Muscle layer of duodenum (tissue), 2 donors: ENCODE results near the gene NPDC1.
A peak's percentile ranks its signal among the peaks of the same experiment; 100 is the strongest.

Experiments
- H3K27ac ChIP-seq: one replicate; pipeline ENCODE4 v1.7.0; 2013; ENCODE audit warnings: mild to moderate bottlenecking, low read length
- H3K27me3 ChIP-seq: one replicate; pipeline ENCODE4 v1.7.0; 2013; ENCODE audit warnings: low read depth, mild to moderate bottlenecking, control low read depth, low read length
- H3K36me3 ChIP-seq, 2 donors: one replicate each; pipeline ENCODE4 v1.7.0; 2013; ENCODE audit warnings: low read length in 2 of 2, control low read depth in 1 of 2, mild to moderate bottlenecking in 1 of 2; ENCODE audit not compliant: insufficient read depth in 2 of 2, control insufficient read depth in 1 of 2
- H3K4me1 ChIP-seq, 2 donors: one replicate each; pipeline ENCODE4 v1.7.0; 2013; ENCODE audit warnings: low read length in 2 of 2, mild to moderate bottlenecking in 2 of 2, control low read depth in 1 of 2, moderate library complexity in 1 of 2; ENCODE audit not compliant: insufficient read depth in 2 of 2, control insufficient read depth in 1 of 2
- H3K4me3 ChIP-seq, 2 donors: one replicate each; pipeline ENCODE4 v1.7.0; 2013; ENCODE audit warnings: low read length in 2 of 2, low read depth in 1 of 2, mild to moderate bottlenecking in 1 of 2
- H3K9me3 ChIP-seq, 2 donors: one replicate each; pipeline ENCODE4 v1.7.0; 2013; ENCODE audit warnings: low read length in 2 of 2, control low read depth in 1 of 2, mild to moderate bottlenecking in 1 of 2; ENCODE audit not compliant: control insufficient read depth in 1 of 2
- donor health status: healthy.

NPDC1 gene

DNA sequence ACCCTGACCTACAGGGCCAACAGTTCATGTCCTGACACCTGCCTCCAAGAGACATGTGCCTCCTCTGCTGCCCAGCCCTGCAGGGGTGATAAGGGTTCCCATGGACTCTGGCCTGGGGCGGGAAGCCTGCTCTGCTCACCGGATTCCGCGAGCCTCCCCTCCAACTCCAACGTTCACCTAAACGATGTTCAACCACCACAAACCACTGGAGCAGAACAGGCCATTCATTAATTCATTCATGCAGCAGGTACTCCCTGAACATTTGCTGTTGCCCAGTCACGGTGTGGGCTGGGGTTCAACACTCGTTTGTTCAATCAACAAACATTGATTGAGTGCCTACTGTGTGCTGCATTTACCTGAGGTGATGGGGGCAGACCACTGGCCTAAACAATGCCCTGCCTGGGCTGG lies 28.0 kb upstream of the NPDC1 start:
- no peak overlapping the region for H3K4me3 ChIP-seq
- no peaks in the 10 kb centered on the region for H3K27me3 ChIP-seq
- H3K27ac ChIP-seq: no peak overlapping the region
- H3K4me1 ChIP-seq: peaks cover 4 to 36% of the 10 kb centered on the region in 2 donors
- no peaks in the 10 kb centered on the region for H3K9me3 ChIP-seq
- no peaks in the 10 kb centered on the region for H3K36me3 ChIP-seq

DNA sequence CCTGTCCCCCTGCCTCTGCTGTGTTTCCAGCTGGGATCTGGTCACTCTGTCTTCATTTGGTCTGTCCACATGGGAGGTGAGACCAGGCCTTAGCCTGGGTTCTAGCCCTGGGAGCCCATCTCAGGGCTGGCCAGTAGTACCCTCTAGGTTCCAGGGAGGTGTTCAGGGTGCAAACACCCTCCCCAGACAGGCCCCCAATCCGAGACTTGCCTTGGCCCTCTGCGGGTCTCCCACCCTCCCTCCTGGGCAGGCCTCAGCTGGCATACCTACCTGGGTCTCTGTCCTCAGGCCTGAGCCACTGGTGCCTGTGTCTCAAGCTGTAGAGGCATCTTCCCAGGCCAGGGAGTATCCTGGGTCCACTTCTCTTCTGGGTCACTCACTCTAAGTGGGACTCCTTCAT lies 25.3 kb upstream of the NPDC1 start:
- H3K36me3 ChIP-seq: no peaks in the 10 kb centered on the region
- H3K27ac ChIP-seq: no peak overlapping the region
- peak overlapping the region in 1 of 2 donors; percentile 36 for H3K4me3 ChIP-seq
- H3K4me1 ChIP-seq: peaks cover 4 to 17% of the 10 kb centered on the region in 2 donors
- no peaks in the 10 kb centered on the region for H3K9me3 ChIP-seq
- H3K27me3 ChIP-seq: no peaks in the 10 kb centered on the region

DNA sequence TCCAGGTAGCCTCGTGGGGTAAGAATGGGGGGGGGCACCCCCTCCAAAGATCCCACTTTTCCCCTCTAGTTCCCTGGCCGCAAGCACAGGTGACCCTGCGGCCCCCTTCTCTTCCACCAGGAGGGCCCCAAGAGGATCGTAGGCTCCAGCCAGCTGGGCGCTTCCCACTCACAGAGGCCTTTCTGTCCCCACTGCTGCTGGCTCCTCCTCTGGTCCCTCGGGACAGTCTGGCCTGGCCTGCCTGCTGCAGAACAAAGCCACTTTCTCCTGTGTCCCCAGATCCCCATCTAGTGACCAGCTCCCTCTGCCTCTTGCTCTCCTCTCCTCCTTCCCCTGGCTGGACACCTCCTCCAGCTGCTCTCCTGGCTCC lies 24.9 kb upstream of the NPDC1 start:
- Histone ChIP-seq H3K27ac (no peak overlapping the region), H3K36me3 (no peaks in the 10 kb centered on the region), H3K27me3 (no peaks in the 10 kb centered on the region), H3K4me3 (peak overlapping the region; percentile 21 to 36), H3K9me3 (no peaks in the 10 kb centered on the region), H3K4me1 (peaks cover 4 to 17% of the 10 kb centered on the region in 2 donors)

DNA sequence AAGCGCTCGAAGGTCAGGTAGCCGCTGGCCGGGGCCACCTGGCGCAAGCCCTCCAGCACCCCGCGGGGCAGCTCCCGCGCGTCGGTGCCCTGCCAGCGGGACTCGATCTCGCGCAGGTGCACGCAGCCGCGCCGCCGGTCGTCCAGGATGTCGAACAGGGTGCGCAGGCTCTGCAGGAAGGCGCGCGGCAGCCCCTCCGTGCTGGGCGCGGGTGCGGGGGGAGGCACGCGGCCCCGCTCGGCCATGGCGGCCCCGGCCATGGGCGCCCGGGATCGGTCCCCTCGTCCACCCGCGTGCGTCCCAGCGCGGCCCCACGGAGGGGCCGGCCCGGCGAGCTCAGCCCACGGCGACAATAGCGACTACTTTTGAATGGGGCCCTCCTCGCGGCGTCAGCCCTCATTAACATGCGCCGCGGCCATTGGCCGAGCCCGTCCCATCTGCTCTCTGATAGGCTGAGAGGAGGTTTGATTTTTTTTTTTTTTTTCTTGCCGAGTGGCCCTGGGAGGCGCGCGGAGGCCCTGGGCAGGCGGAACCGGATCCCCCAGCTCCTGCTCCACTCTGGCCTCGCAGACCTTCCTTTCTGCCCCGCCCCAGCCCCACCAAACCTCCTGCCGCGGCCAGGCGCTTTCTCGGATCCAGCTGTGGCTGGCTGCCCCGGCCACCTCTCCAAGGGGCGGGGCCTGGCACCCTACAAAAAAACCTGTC lies 24.4 kb upstream of the NPDC1 start, which contains the start of gene SAPCD2:
Gene SAPCD2 (minus strand): TSS at position 357 of the 705 bp plus-strand sequence. CDS start 97 bp downstream, at position 260.
- H3K27me3 ChIP-seq: no peaks in the 10 kb centered on the region

DNA sequence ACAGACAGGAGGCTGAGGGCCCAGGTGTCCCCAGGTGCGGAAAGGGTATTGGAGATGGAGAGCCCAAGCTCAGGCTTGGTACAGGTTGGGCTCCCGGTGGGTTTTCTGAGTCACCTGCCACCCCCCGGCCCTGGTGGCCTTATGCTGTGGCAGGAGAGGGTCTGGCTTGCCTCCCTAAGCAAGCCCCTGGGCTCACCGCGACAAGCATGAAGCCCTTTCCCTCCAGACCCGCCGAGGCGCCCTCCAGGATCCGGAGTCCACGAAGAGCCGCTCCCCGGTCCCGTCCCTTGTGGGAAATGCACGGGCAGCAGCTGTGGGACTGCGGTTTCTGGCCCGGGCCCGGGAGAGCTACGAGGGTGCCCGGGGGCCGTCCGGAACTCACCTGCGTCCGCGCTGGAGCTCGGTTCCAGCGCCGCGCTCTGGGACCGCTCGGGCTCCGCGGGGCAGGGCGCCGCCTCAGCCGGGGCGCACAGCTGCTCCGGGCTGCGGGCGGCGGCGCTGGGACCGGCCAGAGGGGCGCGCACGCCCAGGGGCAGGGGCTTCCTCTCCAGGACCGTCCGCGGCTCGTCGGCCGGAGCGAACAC lies 23.6 kb upstream of the NPDC1 start:
- Histone ChIP-seq H3K4me1 (peaks cover 4 to 17% of the 10 kb centered on the region in 2 donors), H3K9me3 (no peaks in the 10 kb centered on the region), H3K27ac (no peak overlapping the region), H3K36me3 (no peaks in the 10 kb centered on the region), H3K4me3 (no peak overlapping the region), H3K27me3 (no peaks in the 10 kb centered on the region)

More for the DNA sequence above, 24.4 kb upstream of the NPDC1 start, which contains the start of gene SAPCD2:
- H3K27ac ChIP-seq: no peak within 1 kb of the TSS
- H3K4me1 ChIP-seq: peaks cover 4 to 17% of the 10 kb centered on the region in 2 donors
- H3K9me3 ChIP-seq: no peaks in the 10 kb centered on the region
- H3K4me3 ChIP-seq: peak within 1 kb of the TSS; percentile 21 to 36
- H3K36me3 ChIP-seq: no peaks in the 10 kb centered on the region

DNA sequence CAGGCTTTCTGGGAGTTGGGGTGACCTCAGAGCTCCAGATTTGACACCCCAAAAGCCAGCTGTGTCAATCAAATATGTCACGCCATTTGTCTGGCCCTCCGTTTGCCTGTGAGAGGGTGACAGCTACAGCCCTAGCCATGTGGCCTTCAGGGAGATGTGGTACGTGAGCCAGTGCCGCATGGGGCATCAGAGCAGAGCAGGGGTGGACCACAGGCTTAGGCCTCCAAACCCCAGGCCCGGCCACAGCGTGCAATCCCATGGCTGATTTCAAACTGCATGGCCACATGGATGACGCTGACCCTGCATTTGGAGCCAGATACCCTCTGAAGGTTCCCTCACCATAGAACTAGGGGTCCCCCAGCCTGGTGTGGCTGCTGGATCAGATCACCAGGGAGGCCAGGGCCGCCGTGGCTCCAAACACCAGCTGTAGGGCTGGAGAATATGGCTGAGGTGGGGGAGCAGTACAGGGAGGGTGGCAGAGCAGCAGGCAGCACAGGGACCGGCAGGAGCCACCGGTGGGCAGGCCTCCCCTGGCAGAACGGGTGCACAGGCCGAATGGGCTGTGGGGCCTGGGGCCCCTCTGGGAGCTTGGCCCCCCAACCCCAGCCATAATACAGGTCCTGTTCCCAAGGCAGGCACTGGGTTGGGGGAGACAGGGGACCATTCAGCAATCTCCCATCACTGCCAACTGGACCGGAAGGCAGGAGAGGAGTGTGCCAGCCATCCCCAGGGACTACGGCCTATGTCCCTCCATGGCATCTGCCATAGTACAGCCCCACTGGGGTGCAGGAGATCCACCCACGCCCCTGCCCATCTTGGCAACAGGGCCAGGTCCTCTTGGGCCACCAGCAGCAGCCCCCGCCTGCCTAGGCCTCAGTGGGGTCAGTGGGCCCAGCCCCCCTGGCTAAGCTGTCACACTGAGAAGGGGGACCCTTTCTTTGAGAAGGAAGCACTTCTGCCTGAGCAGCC lies 22.8 kb upstream of the NPDC1 start:
- Histone ChIP-seq H3K4me3 (no peak overlapping the region), H3K9me3 (no peaks in the 10 kb centered on the region), H3K4me1 (peaks cover 4 to 22% of the 10 kb centered on the region in 2 donors), H3K36me3 (no peaks in the 10 kb centered on the region), H3K27me3 (no peaks in the 10 kb centered on the region), H3K27ac (no peak overlapping the region)

DNA sequence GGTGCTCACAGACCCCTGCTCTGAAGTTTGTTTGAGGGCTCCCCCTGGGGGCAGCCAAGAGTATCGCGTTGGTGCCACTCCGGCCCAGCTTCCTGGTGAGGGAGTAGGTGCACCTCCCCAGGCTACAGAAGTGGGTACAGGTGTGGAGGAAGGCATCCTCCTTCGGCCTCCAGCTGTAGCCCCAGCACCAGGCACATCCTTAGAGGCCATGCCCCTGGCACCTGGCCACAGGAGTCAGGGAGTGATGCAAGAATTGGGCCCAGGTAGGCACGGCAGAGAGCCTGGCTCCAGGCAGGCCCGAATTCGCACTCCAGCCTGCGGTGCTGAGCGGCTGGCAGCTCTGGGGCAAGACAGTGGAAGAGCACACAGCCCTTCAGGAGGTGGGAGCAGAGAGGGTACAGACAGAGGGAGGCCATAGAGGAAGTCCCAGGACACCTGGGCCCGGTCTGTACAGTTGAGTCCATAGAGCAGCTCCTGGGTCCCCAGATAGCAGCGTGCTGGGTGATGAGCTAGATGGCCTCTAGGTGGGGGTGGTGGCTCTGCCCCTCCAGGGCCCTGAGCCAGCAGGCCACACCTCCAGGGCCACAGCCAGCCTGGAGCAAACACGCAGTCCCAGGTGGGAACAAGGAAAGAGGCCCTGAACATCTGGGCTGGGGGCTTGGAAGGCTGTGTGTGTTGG lies 22.0 kb upstream of the NPDC1 start:
- Histone ChIP-seq H3K4me1 (peaks cover 4 to 23% of the 10 kb centered on the region in 2 donors), H3K4me3 (no peak overlapping the region), H3K27me3 (no peaks in the 10 kb centered on the region), H3K9me3 (no peaks in the 10 kb centered on the region), H3K27ac (no peak overlapping the region), H3K36me3 (no peaks in the 10 kb centered on the region)

DNA sequence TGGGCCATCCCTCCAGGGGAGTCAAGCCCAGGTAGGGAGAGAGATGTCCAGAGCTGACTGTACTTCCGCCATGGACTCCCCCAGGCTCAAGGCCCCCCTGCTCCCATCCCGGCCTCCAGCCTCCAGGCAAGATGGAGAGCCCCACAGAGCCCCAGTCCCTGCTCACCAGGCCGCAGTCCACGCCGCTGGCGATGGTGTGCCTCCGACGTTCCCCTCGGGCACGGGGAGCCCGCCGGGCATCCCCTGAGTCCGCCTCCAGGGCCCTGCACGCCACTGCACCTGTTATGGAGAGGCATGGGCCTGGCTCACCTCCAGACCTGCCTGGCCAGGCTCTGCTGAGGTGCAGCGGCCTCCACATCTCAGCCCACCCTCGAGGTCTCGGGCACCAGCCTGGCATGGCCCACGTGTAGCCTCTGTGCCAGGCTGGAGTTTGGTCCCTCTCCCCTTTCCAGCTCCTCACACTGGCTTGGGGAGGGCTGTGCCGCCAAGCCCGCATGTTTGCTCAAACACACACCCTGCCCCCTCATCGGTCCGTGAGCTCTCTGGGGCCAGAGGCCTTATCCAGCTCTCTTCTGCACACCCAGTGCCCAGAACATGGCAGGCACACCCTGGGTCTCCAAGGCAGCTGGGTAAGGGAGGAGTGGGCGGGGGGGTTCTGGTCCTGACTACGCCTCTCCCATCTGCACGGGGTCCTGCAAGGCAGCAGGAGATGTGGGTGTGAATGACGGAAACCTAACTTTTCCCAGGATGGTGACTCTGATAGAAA lies 20.3 kb upstream of the NPDC1 start:
- Histone ChIP-seq H3K27me3 (no peaks in the 10 kb centered on the region), H3K4me3 (no peak overlapping the region), H3K4me1 (peaks cover 3 to 18% of the 10 kb centered on the region in 2 donors), H3K27ac (no peak overlapping the region), H3K9me3 (no peaks in the 10 kb centered on the region), H3K36me3 (no peaks in the 10 kb centered on the region)

DNA sequence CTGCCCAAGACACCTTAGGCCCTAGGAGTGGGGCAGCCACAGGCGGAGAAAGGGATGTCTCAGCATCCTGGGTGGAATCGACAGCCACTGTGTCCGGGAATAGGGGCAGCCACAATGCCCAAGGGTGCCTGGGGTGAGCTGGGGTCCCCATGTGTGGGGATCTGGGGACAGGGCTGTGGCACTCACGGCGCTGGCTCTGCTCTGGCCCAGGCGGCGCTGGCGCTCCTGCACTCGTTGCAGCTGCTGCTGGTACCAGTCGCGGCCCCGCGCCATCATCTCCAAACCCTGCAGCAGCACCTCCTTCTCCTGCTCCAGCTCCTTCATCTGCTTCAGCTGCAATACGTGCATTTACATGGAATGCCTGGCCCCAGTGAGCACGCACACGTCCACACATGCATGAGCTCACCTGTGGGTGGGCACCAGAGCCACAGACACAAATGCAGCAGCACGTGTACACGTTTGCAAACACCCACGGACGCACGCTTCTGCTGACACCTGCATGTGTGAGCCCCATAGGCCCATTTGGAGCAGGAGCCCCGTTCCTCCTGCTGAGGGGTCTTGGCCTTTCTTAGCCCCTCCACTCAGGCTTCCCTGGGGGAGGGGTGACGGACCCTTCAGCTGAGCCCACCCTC lies 19.5 kb upstream of the NPDC1 start:
- no peak overlapping the region for H3K4me3 ChIP-seq
- H3K36me3 ChIP-seq: no peaks in the 10 kb centered on the region
- no peak overlapping the region for H3K27ac ChIP-seq
- no peaks in the 10 kb centered on the region for H3K27me3 ChIP-seq
- no peaks in the 10 kb centered on the region for H3K9me3 ChIP-seq
- peaks cover 0 to 11% of the 10 kb centered on the region in 2 donors for H3K4me1 ChIP-seq

DNA sequence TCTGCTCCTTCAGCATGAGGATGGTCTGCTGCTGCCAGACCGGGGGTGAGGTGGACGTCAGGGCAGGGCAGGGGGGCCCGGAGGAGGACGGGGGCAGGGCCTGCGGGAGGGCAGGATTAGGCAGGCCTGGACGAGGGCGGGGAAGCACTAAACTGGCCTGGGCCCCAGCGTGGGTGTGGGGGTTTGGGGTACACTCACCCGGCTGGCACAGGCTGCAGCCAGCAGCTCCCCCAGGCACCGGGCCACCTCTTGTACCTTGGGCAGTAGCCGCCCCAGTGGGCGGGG lies 18.8 kb upstream of the NPDC1 start:
- Histone ChIP-seq H3K4me3 (no peak overlapping the region), H3K27me3 (no peaks in the 10 kb centered on the region), H3K4me1 (peaks cover 0 to 11% of the 10 kb centered on the region in 2 donors), H3K9me3 (no peaks in the 10 kb centered on the region), H3K27ac (no peak overlapping the region), H3K36me3 (no peaks in the 10 kb centered on the region)
